ENCODE results near the gene EOGT.

The EOGT gene

GRCh38 chr3:68963376-68963775 is 50.1 kb downstream of the EOGT start:
- DNase-seq (ENCODE audit: low read depth): no peak

DNA sequence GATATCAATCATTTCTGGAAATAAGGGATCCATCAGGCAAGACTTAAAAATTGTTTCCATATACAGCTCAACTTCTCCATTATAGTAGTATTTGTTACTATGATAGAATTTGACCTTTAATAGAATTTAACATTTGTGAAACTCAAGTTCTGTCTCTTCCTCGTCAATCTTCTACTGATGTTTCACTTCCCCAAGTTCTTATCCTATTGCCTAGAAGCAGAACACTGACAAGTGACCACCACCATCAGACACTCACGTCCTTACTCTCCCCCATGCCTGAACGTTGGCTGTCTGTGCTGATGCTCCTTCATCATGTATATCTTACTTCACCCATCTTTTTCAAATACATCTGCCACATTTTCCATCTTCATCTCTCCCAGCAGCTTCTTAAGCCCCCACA is 54.6 kb downstream of the EOGT start:
- DNase-seq (ENCODE audit: low read depth): no peak

- no peak for DNase-seq (ENCODE audit: low read depth)
These were observed 55.6 kb downstream of the EOGT start for GRCh38 chr3:68957895-68958294.

- no peak for DNase-seq (ENCODE audit: low read depth)
These were observed 59.6 kb downstream of the EOGT start for GRCh38 chr3:68953816-68954444.

DNA sequence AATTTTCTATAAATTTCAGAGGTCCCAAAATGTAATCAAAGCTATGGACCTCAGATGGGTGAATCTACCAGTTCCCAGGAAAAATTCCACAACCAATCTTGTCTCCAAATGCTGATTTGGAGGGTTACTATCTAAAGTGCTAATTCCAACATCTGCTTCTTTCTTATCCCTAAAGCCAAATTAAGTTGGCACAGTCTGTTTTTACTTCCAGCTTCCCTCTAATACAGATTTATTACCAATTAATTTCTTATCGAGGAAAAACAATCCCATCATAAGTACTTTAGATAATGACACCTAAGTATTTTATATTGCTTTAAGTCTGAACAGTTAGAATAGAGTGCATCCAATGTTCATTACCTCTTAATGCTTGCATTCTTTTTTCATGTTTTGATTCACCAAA is 68.3 kb downstream of the EOGT start:
- DNase-seq (ENCODE audit: low read depth): no peak

DNA sequence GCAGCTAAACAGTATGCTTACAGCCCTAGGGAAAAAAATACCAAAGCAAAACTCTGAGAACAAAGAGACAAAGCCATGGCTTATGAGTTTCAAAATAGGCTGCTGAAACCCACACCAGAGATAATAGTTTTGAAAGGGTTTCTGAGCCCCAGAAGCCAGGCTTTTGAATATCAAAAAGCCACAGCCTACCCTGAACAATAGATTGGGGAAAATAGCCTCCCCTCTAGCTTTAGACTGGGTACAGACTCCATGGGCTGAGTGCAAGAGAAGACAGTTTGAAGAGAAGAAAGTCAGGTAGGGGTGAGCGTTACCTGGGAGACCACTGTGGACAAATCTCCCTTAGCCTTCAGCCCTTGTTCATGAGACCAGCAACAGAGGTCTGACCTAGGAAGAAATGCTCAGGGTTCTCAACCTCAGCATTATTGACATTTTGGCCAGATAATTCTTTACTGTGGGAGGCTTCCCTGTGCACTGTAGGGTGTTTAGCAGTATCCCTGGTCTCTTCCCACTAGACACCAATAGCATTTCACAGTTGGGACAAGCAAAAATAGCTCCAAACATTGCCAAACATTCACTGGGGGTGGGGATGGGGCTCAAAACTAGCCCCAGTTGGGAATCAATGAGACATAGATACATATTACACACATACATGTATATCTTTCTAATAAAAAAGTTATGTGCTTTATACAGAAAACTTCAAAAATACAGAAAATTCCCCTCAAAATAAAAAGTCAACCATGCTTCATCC is 69.6 kb downstream of the EOGT start:
- no peak for DNase-seq (ENCODE audit: low read depth)

DNA sequence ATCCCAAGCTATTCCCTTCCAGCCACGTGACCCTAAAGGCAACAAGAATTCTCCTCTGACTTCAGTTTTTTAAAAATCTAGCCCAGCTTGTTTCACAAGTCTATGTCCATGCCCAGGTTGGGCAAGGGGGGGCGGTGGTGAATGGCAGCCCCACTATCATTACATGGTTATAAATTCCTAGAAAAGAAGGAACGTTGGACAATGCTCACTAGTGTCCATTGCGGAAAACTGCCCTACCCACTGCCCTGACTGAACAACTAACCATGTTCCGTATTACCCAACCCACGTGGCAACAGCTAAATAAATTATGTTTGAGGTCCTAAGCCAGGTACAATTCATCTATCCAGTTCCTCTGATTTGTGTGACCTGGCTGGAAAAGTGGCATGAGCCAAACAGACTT is 72.4 kb downstream of the EOGT start:
- DNase-seq (ENCODE audit: low read depth): no peak

GRCh38 chr3:68936856-68937255 is 76.6 kb downstream of the EOGT start:
- DNase-seq (ENCODE audit: low read depth): no peak

GRCh38 chr3:68935778-68936177 is 77.7 kb downstream of the EOGT start:
- no peak for DNase-seq (ENCODE audit: low read depth)

DNA sequence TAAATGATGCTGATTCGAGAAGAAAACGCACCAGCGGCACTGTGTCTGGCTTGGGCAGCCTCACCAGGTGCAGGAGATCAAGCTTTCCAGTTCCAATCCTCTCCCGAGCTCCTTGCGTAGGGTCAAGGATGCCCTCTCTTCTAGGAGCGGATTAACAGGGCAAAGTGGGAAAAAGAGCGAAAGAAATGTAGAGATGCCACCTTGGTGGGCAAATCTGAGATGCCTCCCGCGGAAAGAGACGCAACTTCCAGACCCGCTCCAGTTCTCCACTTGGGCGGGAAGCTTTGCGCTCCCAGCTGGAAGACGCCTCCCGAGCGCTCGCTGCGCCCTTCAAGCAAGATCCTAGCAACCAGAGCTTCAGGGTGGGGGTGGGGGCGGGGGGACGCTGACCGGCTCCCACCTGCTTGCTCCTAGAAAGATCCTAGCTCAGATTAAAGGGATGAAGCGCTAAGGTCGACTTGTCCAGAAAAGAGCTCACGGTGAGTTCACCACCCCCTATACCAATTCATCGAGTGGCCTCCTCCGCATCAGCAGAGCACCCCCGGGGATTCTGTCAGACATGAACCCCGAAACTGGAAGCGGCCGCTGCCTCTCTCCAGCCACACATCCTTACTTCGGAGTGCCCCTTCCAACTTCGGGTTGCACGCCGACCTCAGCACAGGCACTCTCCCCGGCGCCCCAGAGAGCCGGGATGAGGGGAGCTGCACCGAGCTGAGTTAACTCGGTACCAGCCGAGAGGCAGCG is 81.9 kb downstream of the EOGT start:
- no peak for DNase-seq (ENCODE audit: low read depth)
